ENCODE data around the gene TMC8.

The TMC8 gene

DNA sequence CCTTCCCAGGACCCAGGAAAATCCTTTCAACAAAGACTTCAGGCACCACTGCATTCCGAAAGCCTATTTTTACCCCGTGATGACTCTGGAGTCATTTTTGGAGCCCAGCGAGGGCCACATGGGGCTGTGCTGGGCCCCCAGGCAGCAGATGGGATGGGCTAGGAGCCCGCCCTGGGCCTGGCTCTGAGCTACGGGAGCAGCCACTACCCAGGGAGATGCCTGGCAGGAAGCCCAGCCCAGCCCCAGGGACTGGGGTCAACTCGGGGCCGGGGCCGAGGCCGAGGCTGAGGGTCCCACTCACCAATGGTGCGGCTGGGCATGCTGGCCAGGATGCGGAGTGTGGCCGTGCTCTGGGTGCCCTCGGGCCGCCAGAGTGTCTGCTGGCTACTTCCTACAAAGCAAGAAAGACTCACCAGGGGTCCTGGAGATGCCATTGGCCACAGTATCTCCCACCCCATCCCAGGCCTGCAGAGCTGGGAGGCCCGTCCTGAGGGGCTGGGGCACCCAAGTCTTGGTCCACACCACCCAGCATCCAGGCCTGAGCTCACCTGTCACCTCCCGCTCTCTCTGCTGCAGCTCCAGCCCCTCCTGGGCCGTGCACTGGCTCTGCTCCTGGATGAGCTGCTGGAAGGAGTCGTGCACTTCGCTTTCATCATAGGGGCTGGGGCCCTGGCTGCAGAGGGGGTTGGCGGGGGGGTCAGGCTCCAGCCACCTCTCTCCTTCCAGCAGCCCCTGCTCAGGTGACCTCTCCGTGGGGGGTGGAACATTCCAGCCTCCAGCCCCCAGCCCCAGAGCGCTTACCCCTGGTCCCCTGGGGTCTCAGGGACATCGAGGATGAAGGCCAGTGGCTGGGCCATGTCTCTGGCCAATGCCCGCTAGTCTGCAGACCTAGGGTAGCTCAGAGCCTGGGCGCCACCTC lies 4.3 kb upstream of the TMC8 start:
- no peak overlapping the region for H3K27ac ChIP-seq (ENCODE audit: low read length)
- TF ChIP-seq, protein P1, sequence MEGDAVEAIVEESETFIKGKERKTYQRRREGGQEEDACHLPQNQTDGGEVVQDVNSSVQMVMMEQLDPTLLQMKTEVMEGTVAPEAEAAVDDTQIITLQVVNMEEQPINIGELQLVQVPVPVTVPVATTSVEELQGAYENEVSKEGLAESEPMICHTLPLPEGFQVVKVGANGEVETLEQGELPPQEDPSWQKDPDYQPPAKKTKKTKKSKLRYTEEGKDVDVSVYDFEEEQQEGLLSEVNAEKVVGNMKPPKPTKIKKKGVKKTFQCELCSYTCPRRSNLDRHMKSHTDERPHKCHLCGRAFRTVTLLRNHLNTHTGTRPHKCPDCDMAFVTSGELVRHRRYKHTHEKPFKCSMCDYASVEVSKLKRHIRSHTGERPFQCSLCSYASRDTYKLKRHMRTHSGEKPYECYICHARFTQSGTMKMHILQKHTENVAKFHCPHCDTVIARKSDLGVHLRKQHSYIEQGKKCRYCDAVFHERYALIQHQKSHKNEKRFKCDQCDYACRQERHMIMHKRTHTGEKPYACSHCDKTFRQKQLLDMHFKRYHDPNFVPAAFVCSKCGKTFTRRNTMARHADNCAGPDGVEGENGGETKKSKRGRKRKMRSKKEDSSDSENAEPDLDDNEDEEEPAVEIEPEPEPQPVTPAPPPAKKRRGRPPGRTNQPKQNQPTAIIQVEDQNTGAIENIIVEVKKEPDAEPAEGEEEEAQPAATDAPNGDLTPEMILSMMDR (IDR thresholded peaks at IDR 0.05; ENCODE audit: borderline replicate concordance, extremely low read depth, low read length, poor library complexity, severe bottlenecking) = no peak
- no peak for TF ChIP-seq EZH2 (IDR thresholded peaks at IDR 0.05; ENCODE audit: borderline replicate concordance, low read depth, low read length, severe bottlenecking)
- ATAC-seq (ENCODE audit: insufficient read depth, low read depth) (no peak), DNase-seq (no peak)
- H3K79me2 ChIP-seq (ENCODE audit: insufficient read depth, low read length) = peaks cover 6% of the 10 kb centered on the region
- H3K36me3 ChIP-seq (ENCODE audit: insufficient read depth, low read length) = peaks cover 17% of the 10 kb centered on the region
- no peak overlapping the region; the same call in 1 of the 2 replicates for H3K9ac ChIP-seq (ENCODE audit: low read depth, low read length)
- H2AFZ ChIP-seq (ENCODE audit: low read depth, low read length) = no peak overlapping the region
- no peaks in the 10 kb centered on the region for H3K27me3 ChIP-seq (ENCODE audit: insufficient read depth, low read length, poor library complexity)
- peaks cover 74% of the 10 kb centered on the region for H3K4me1 ChIP-seq (ENCODE audit: insufficient read depth, low read length)
- H3K4me2 ChIP-seq (ENCODE audit: insufficient read depth, low read length) = peak overlapping the region; percentile 94
- no peaks in the 10 kb centered on the region for H3K9me3 ChIP-seq (ENCODE audit: insufficient read depth, low read length, severe bottlenecking)
- H4K20me1 ChIP-seq (ENCODE audit: insufficient read depth, low read length) = no peaks in the 10 kb centered on the region
- no peak overlapping the region for H3K4me3 ChIP-seq (ENCODE audit: low read depth in 1 of 2, low read length in 2 of 2)

DNA sequence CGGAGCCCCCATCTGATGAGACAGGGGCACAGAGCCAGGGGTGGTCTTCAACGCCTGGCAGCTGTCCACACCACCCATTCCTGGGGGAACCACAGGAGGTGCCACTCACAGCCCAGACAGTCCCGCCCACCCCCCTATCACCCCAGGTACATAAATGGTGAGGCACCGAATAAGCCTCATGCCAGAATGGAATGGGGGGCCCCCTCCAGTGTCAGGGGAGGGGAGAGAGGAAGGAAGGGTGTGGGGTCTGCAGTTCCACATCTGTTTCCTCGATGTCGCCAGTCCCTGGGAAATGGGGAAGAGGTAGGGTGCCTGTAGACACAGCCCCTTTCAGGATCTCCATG lies 3.7 kb upstream of the TMC8 start:
- H2AFZ ChIP-seq (ENCODE audit: low read depth, low read length) = no peak overlapping the region
- H3K4me2 ChIP-seq (ENCODE audit: insufficient read depth, low read length) = peak overlapping the region; percentile 94
- DNase-seq = no peak
- peak overlapping the region; percentile 70; the same call in 1 of the 2 replicates for H3K9ac ChIP-seq (ENCODE audit: low read depth, low read length)
- H3K4me1 ChIP-seq (ENCODE audit: insufficient read depth, low read length) = peaks cover 74% of the 10 kb centered on the region
- peaks cover 17% of the 10 kb centered on the region for H3K36me3 ChIP-seq (ENCODE audit: insufficient read depth, low read length)
- no peaks in the 10 kb centered on the region for H3K9me3 ChIP-seq (ENCODE audit: insufficient read depth, low read length, severe bottlenecking)
- TF ChIP-seq EZH2 (IDR thresholded peaks at IDR 0.05; ENCODE audit: borderline replicate concordance, low read depth, low read length, severe bottlenecking) = no peak
- no peaks in the 10 kb centered on the region for H3K27me3 ChIP-seq (ENCODE audit: insufficient read depth, low read length, poor library complexity)
- peaks cover 9% of the 10 kb centered on the region for H3K79me2 ChIP-seq (ENCODE audit: insufficient read depth, low read length)
- 0 out of 4 replicates have a peak overlapping the region, but pooled peaks of 1 of the 2 experiments have one; percentile 71 for H3K4me3 ChIP-seq (ENCODE audit: low read depth in 1 of 2, low read length in 2 of 2)
- peak overlapping the region; percentile 60 for H3K27ac ChIP-seq (ENCODE audit: low read length)
- no peak for ATAC-seq (ENCODE audit: insufficient read depth, low read depth)
- no peaks in the 10 kb centered on the region for H4K20me1 ChIP-seq (ENCODE audit: insufficient read depth, low read length)

DNA sequence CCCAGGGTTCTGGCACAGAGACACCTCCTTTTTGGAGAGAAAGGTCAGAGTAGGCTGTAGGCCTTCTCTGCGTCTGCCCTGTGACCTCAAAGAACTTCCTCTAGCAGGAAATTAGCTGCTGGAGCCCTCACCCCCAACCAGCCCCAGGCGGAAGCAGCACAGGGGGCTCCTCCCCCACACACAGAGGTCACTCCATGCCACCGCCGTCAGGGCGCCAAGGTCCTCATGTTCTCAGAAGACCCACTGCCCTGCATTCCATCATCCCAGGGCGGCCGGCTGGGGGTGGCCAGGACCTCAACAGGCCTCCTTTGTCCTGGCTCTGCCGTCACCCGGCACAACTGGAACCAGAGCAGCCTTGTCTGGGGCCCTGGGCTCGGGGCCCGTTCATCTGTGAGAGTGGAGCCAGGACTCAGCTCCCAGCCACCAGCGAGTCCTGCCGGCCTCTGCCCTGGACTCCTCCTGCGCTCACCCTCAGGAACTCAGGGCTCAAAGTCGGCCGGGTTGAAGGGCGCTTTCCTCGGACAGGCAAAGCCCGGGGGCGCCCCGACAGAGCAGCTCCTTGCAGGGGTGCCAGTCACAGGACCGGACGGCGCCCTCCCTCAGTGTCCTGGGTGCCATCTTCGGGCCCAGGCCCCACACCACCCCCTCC lies 3.2 kb upstream of the TMC8 start:
- H3K27me3 ChIP-seq (ENCODE audit: insufficient read depth, low read length, poor library complexity) = no peaks in the 10 kb centered on the region
- peak overlapping the region; percentile 70 for H3K9ac ChIP-seq (ENCODE audit: low read depth, low read length)

More for the DNA sequence above, 3.2 kb upstream of the TMC8 start:
- Histone ChIP-seq H2AFZ (ENCODE audit: low read depth, low read length) (no peak overlapping the region), H3K36me3 (ENCODE audit: insufficient read depth, low read length) (peaks cover 15% of the 10 kb centered on the region), H3K4me3 (ENCODE audit: low read depth in 1 of 2, low read length in 2 of 2) (peak overlapping the region in 1 of 2 experiments; percentile 71; a peak in 3 of 4 replicates), H3K79me2 (ENCODE audit: insufficient read depth, low read length) (peaks cover 9% of the 10 kb centered on the region), H3K9me3 (ENCODE audit: insufficient read depth, low read length, severe bottlenecking) (no peaks in the 10 kb centered on the region), H3K27ac (ENCODE audit: low read length) (peak overlapping the region; percentile 60), H4K20me1 (ENCODE audit: insufficient read depth, low read length) (peaks cover under 1% of the 10 kb centered on the region; the same call in 1 of the 2 replicates), H3K4me2 (ENCODE audit: insufficient read depth, low read length) (peak overlapping the region; percentile 94), H3K4me1 (ENCODE audit: insufficient read depth, low read length) (peaks cover 74% of the 10 kb centered on the region)
- ATAC-seq (ENCODE audit: insufficient read depth, low read depth) = no peak
- TF ChIP-seq, protein P1 (IDR thresholded peaks at IDR 0.05; ENCODE audit: borderline replicate concordance, extremely low read depth, low read length, poor library complexity, severe bottlenecking) = no peak
- no peak for TF ChIP-seq EZH2 (IDR thresholded peaks at IDR 0.05; ENCODE audit: borderline replicate concordance, low read depth, low read length, severe bottlenecking)
- peak; percentile 66 for DNase-seq

All from DND-41 (cell line).